Erythroblast (primary cell): ENCODE measurements around the gene ATG10.

Experiments used
- GATA1 ChIP-seq: IDR thresholded peaks from 2 replicates; pipeline ENCODE4 v1.6.1; 2011; ENCODE audit warnings: low read depth, mild to moderate bottlenecking, control low read depth, low read length, moderate library complexity
- POLR2A ChIP-seq: IDR thresholded peaks from 2 replicates; pipeline ENCODE4 v1.6.1; 2011; ENCODE audit warnings: mild to moderate bottlenecking, low read length

DNA sequence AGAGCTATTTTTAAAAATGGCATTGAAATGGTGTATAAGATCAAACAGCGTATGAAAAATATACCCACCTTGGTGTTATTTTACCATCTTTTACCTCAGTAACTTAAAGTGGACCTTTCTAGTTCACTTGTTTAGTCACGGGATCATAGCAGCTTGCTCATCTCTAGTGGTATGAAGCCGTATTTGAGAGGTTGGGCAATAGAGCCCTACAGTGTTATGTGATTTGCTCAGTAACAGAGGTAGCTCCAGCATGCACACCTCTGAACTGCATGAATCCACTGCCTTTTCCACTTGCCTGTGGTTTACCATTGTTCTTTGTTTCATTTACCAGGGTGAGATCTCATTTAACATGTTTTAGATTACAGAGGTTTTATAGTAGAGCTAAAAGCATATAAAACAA is 134.4 kb downstream of the ATG10 start:
- TF ChIP-seq POLR2A (no peak), GATA1 (no peak)
